ENCODE data around the gene AFDN. TPM values are rescaled to one million over a fixed set of nuclear protein-coding genes. Genes with fewer than 3 reads are reported as not detected.

AFDN gene
- total RNA-seq, 1 donor from 2014 or later, result 109 TPM

GRCh38 chr6:167995302-167995701 lies 168.6 kb downstream of the AFDN start:
- no peak for DNase-seq (ENCODE audit: low read depth)
- TF ChIP-seq CTCF (conservative IDR thresholded peaks at IDR 0.05; ENCODE audit: low read depth, low read length), result no peak
- no peak overlapping the region for H3K4me3 ChIP-seq (ENCODE audit: low read depth, low read length)

DNA sequence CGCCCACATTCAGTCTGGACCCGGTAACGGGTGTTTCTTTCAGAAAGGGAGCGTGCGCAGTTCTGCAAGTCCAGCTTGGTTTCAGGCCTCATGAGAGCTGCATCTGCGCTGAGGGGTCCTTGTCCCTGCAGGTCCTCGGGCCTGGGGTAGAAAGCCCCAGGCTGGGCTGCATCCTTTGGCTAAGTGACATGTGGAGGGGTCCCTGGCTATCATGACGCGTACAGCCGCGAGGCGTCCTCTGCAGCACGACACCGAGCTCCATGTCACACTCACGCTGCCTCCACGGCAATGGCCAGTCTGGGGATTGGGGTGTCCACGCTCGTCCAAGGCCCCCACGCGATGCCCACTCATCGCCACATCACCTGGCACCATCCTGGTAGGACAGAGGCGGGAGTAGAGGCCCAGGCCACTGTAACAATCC lies 169.0 kb downstream of the AFDN start:
- no peak for TF ChIP-seq CTCF (conservative IDR thresholded peaks at IDR 0.05; ENCODE audit: low read depth, low read length)
- DNase-seq (ENCODE audit: low read depth), result no peak
- H3K4me3 ChIP-seq (ENCODE audit: low read depth, low read length), result no peak overlapping the region

DNA sequence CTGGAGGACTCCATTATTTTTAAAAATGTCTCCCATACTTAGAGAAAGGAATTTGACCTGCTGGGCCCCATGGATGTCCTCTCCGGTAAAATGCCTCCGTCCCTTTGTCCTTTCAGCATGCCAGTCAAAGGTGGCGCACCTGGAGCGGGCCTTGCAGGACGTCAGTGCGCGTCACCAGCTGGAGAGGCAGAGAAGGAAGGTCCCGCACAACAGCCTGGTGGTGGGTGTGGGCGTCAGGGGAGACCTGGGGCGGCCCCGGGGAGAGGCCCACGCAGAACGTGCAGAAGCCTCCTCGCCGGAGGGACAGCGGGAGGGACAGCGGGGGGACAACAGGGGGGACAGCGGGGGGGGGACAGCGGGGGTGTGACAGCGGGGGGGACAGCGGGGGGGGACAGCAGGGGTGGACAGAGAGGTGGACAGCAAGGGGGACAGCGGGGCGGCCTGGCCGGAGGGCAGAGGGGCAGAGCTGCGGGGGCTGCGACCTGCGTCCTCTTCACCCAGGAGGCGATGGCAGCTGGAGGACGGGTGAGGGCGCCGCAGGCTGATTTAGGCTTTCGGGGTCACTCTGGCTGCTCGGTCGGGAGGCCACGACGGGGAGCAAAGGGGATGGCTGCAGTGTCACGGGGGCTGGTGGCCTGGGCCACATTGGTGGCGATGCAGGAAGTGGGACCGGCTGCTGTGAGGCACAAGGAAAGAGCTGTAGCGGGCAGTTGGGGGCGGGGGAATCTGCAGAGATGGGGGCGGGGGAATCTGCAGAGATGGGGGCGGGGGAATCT lies 169.9 kb downstream of the AFDN start:
- H3K4me3 ChIP-seq (ENCODE audit: low read depth, low read length), result no peak overlapping the region
- TF ChIP-seq CTCF (conservative IDR thresholded peaks at IDR 0.05; ENCODE audit: low read depth, low read length), result no peak

GRCh38 chr6:167997642-167998041 lies 170.9 kb downstream of the AFDN start, which contains the start of gene KIF25:
KIF25 (plus strand) TSS chr6:167997671; CDS start chr6:168029586, 31,915 bp downstream.
- DNase-seq (ENCODE audit: low read depth), result no peak
- no peak for TF ChIP-seq CTCF (conservative IDR thresholded peaks at IDR 0.05; ENCODE audit: low read depth, low read length)
- no peak within 1 kb of the TSS for H3K4me3 ChIP-seq (ENCODE audit: low read depth, low read length)

More for the DNA sequence above, 169.9 kb downstream of the AFDN start:
- DNase-seq (ENCODE audit: low read depth), result no peak

DNA sequence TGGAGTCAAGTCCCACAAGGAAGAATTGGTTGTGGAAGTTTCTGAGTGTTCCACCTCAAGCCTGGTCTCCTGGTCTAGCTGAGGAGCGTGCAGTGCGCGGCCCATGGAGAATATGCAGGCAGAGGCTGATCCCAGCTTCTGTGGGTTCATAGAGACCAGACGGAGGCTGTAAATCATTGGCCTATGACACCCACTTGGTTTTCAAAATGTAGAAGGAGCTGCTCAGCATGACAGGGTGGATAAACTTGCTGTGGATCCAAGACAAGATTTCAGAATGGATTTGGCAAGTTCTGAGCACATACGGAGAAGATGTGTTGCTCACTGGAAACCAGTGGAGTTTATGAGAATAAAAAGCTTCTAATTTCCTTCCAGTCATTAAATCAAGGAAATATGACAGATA lies 171.5 kb downstream of the AFDN start:
- no peak for TF ChIP-seq CTCF (conservative IDR thresholded peaks at IDR 0.05; ENCODE audit: low read depth, low read length)
- H3K4me3 ChIP-seq (ENCODE audit: low read depth, low read length), result no peak overlapping the region
- DNase-seq (ENCODE audit: low read depth), result no peak

- no peak for TF ChIP-seq CTCF (conservative IDR thresholded peaks at IDR 0.05; ENCODE audit: low read depth, low read length)
- no peak overlapping the region for H3K4me3 ChIP-seq (ENCODE audit: low read depth, low read length)
- no peak for DNase-seq (ENCODE audit: low read depth)
Measured at GRCh38 chr6:168000198-168001028, 173.7 kb downstream of the AFDN start.
